ENCODE data around the gene FAF1. TPM values are rescaled to one million over a fixed set of nuclear protein-coding genes. Genes with fewer than 3 reads are reported as not detected.

The FAF1 gene
- total RNA-seq, 1 donor from 2014 or later: 46.4 TPM

DNA sequence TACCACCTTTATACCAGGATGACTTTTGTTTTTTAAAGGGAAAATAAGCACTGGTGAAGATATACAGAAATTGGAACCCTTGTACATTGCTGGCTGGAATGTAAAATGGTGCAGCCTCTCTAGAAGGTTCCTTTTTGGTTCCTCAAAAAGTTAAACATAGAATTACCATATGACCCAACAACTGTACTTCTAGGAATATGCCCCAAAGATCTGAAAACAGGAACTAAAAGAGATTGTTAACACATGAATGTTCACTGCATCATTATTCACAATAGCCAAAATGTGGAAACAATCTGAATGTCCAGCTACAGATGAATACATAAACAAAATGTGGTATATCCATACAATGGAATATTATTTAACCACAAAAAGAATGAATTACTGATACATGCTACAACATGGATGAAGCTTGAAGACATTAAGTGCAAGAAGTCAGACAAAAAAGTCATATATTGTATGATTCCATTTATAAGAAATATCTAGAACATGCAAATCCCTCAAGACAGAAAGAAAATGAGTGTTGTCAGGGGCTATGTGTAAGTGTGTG lies 452.0 kb downstream of the FAF1 start:
- Histone ChIP-seq H3K27me3 (no peaks in the 10 kb centered on the region), H3K4me1 (no peaks in the 10 kb centered on the region), H3K4me3 (no peak overlapping the region), H3K9me3 (peaks cover 6% of the 10 kb centered on the region), H3K36me3 (no peaks in the 10 kb centered on the region), H3K27ac (no peak overlapping the region)
- TF ChIP-seq, protein P1, sequence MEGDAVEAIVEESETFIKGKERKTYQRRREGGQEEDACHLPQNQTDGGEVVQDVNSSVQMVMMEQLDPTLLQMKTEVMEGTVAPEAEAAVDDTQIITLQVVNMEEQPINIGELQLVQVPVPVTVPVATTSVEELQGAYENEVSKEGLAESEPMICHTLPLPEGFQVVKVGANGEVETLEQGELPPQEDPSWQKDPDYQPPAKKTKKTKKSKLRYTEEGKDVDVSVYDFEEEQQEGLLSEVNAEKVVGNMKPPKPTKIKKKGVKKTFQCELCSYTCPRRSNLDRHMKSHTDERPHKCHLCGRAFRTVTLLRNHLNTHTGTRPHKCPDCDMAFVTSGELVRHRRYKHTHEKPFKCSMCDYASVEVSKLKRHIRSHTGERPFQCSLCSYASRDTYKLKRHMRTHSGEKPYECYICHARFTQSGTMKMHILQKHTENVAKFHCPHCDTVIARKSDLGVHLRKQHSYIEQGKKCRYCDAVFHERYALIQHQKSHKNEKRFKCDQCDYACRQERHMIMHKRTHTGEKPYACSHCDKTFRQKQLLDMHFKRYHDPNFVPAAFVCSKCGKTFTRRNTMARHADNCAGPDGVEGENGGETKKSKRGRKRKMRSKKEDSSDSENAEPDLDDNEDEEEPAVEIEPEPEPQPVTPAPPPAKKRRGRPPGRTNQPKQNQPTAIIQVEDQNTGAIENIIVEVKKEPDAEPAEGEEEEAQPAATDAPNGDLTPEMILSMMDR (IDR thresholded peaks at IDR 0.05): no peak
- no peak for DNase-seq
- peak; percentile 51 for ATAC-seq
- intact Hi-C loops (cut with DNase I): no loop called here

DNA sequence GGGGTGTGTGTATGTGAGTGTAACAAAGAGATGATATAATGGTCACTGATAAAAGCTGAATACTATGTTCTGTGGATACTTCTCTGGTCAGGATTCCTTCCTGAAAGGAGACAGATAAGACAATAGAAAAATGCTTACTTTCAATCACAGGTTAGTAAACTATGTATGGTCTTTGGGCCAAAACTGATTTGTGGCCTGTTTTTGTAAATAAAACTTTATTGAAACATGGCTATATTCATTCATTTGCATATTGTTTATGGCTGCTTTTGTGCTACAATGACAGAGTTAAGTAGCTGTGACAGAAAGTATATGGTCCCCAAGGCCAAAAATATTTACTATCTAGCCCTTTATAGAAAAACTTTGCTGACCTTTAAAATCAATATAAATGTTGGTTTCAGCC lies 454.6 kb downstream of the FAF1 start:
- no peaks in the 10 kb centered on the region for H3K27me3 ChIP-seq
- no peaks in the 10 kb centered on the region for H3K4me1 ChIP-seq
- TF ChIP-seq, protein P1 (IDR thresholded peaks at IDR 0.05): no peak
- no peaks in the 10 kb centered on the region for H3K36me3 ChIP-seq
- no peak overlapping the region for H3K27ac ChIP-seq
- no peak overlapping the region for H3K4me3 ChIP-seq
- peaks cover 6% of the 10 kb centered on the region for H3K9me3 ChIP-seq
- DNase-seq (no peak), ATAC-seq (no peak)
- intact Hi-C loops (cut with DNase I): no loop called here

DNA sequence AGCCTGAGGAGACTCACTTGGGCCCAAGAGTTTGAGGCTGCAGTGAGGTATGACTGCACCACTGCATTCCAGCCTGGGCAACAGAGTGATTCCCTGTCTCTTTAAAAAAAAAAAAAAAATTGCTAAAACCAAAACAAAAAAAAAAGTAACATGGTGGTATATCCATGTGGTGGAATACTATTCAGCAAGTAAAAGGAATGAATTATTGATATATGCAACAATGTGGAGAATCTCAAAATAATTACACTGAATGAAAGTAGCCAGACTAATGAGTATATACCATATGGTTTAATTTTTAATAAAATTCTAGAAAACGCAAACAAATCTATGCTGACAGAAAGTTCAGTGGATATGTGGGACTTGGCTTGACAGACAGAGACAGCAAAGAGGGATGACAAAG lies 456.6 kb downstream of the FAF1 start:
- TF ChIP-seq, protein P1 (IDR thresholded peaks at IDR 0.05): no peak
- H3K4me1 ChIP-seq: no peaks in the 10 kb centered on the region
- no peaks in the 10 kb centered on the region for H3K36me3 ChIP-seq
- no peak overlapping the region for H3K27ac ChIP-seq
- no peaks in the 10 kb centered on the region for H3K27me3 ChIP-seq
- H3K9me3 ChIP-seq: peaks cover 6% of the 10 kb centered on the region
- DNase-seq: no peak
- intact Hi-C loops (cut with DNase I): no loop called here
- no peak for ATAC-seq
- H3K4me3 ChIP-seq: no peak overlapping the region

GRCh38 chr1:50502147-50502546 lies 457.9 kb downstream of the FAF1 start:
- intact Hi-C loops (cut with DNase I): no loop called here
- no peaks in the 10 kb centered on the region for H3K27me3 ChIP-seq
- DNase-seq: no peak
- ATAC-seq: no peak
- H3K27ac ChIP-seq: no peak overlapping the region
- no peaks in the 10 kb centered on the region for H3K4me1 ChIP-seq
- no peak overlapping the region for H3K4me3 ChIP-seq
- H3K36me3 ChIP-seq: no peaks in the 10 kb centered on the region
- peaks cover 6% of the 10 kb centered on the region for H3K9me3 ChIP-seq
- TF ChIP-seq, protein P1 (IDR thresholded peaks at IDR 0.05): no peak

- TF ChIP-seq, protein P1 (IDR thresholded peaks at IDR 0.05): no peak
- intact Hi-C loops (cut with DNase I): no loop called here
- Histone ChIP-seq H3K36me3 (no peaks in the 10 kb centered on the region), H3K4me1 (no peaks in the 10 kb centered on the region), H3K27ac (no peak overlapping the region), H3K4me3 (no peak overlapping the region), H3K27me3 (no peaks in the 10 kb centered on the region), H3K9me3 (no peaks in the 10 kb centered on the region)
- no peak for DNase-seq
- no peak for ATAC-seq
Observed at GRCh38 chr1:50497007-50497406, 463.1 kb downstream of the FAF1 start.

GRCh38 chr1:50493710-50494109 lies 466.4 kb downstream of the FAF1 start:
- H3K4me3 ChIP-seq: no peak overlapping the region
- no peaks in the 10 kb centered on the region for H3K4me1 ChIP-seq
- H3K36me3 ChIP-seq: peaks cover 12% of the 10 kb centered on the region
- no peak for ATAC-seq
- no peaks in the 10 kb centered on the region for H3K9me3 ChIP-seq
- H3K27me3 ChIP-seq: no peaks in the 10 kb centered on the region
- intact Hi-C loops (cut with DNase I): no loop called here
- TF ChIP-seq, protein P1 (IDR thresholded peaks at IDR 0.05): no peak
- DNase-seq: no peak
- H3K27ac ChIP-seq: no peak overlapping the region
